Panc1 (cell line): ENCODE data around the gene RYR3. TPM values are rescaled to one million over a fixed set of nuclear protein-coding genes. Genes with fewer than 3 reads are reported as not detected.

ENCODE experiments used
- ATAC-seq: fragments of 200-7000 bp; cut with Tn5 transposase; 2 replicates; pipeline ENCODE4 v1.9.1; 2020; ENCODE audit warnings: mild to moderate bottlenecking, moderate library complexity
- BruUV-seq: library from RNA; stranded (reverse); fragments of 400-500 nt; replicated peaks from 2 replicates; lab custom pipeline; 2021; lab: Mats Ljungman, UMichigan
- CTCF ChIA-PET: fragments of 300-600 bp; sonication (Branson Sonifier 250); formaldehyde crosslinking; loops from one replicate; lab custom pipeline; 2022; ENCODE audit warnings: antibody characterized with exemption; lab: Charles Lee
- POLR2A ChIA-PET: fragments of 300-600 bp; sonication (Branson Sonifier 250); formaldehyde crosslinking; loops from one replicate; lab custom pipeline; 2022; ENCODE audit warnings: antibody characterized with exemption; lab: Charles Lee
- DNase-seq: peaks from one replicate; pipeline ENCODE4 v3.0.0-alpha.2; 2010; ENCODE audit warnings: low read depth, low spot score
- H3K27ac ChIP-seq: 2 replicates; pipeline ENCODE4 v1.5.1; 2011; ENCODE audit warnings: mild to moderate bottlenecking, low read length, inconsistent platforms
- H3K27me3 ChIP-seq: fragments of 200-500 bp; sonication (Bioruptor generic); 2 replicates; pipeline ENCODE4 v1.6.0; 2014; ENCODE audit warnings: low read length, inconsistent platforms; ENCODE audit not compliant: control insufficient read depth, insufficient read depth
- H3K36me3 ChIP-seq: fragments of 200-500 bp; sonication (Bioruptor generic); 2 replicates; pipeline ENCODE4 v1.5.1; 2014; ENCODE audit warnings: inconsistent platforms, mild to moderate bottlenecking, low read length, moderate library complexity; ENCODE audit not compliant: control insufficient read depth, insufficient read depth
- H3K4me1 ChIP-seq: 2 replicates; pipeline ENCODE4 v1.5.1; 2011; ENCODE audit warnings: inconsistent platforms, mild to moderate bottlenecking, low read length, moderate library complexity; ENCODE audit not compliant: control insufficient read depth, insufficient read depth
- H3K4me3 ChIP-seq, 2 experiments: 2 replicates each; pipeline ENCODE4 v1.5.1; 2011 to 2012; ENCODE audit warnings: low read depth in 2 of 2, low read length in 2 of 2, mild to moderate bottlenecking in 2 of 2, inconsistent platforms in 1 of 2, moderate library complexity in 1 of 2
- H3K9me3 ChIP-seq: fragments of 200-500 bp; sonication (Bioruptor generic); 2 replicates; pipeline ENCODE4 v1.5.1; 2014; ENCODE audit warnings: low read depth, mild to moderate bottlenecking, inconsistent platforms, low read length, moderate library complexity; ENCODE audit not compliant: control insufficient read depth, insufficient read depth
- CTCF ChIP-seq: fragments of 450-650 bp; IDR thresholded peaks from 2 replicates; pipeline ENCODE4 v1.5.1; 2017; ENCODE audit warnings: mild to moderate bottlenecking
- POLR2AphosphoS5 ChIP-seq: IDR thresholded peaks from 2 replicates; pipeline ENCODE4 v1.6.1; 2012; ENCODE audit warnings: mild to moderate bottlenecking, low read depth, low read length, moderate library complexity
- SIN3A ChIP-seq: IDR thresholded peaks from 2 replicates; pipeline ENCODE4 v1.6.1; 2012; ENCODE audit warnings: low read depth, mild to moderate bottlenecking, low read length, moderate library complexity, borderline replicate concordance; ENCODE audit not compliant: insufficient read depth
- TCF7L2 ChIP-seq: IDR thresholded peaks from 2 replicates; pipeline ENCODE4 v1.6.1; 2011; ENCODE audit warnings: mild to moderate bottlenecking, low read depth, low read length, inconsistent platforms
- in situ Hi-C: cut with HindIII; loops from 2 replicates; pipeline ENCODE4 v1.10.0; 2016; ENCODE audit warnings: low sequenced_read_pairs, low pct_unique_long_range_greater_than_20kb
- intact Hi-C: fragments of 100-400 bp; cut with micrococcal nuclease; formaldehyde crosslinking; loops from one replicate; pipeline ENCODE4 v1.10.0; 2022; ENCODE audit not compliant: unreplicated experiment
- total RNA-seq: library from RNA; stranded (reverse); gene quantifications from one replicate; pipeline ENCODE4 v1.2.1, GENCODE V29; 2021; ENCODE audit not compliant: unreplicated experiment
- TF ChIP-seq, protein P1 (sequence below), 2 experiments: IDR thresholded peaks; 2 replicates each; pipeline ENCODE4 v1.6.1; 2011 to 2012; ENCODE audit warnings: low read depth in 2 of 2, control low read depth in 1 of 2, low read length in 1 of 2, mild to moderate bottlenecking in 1 of 2, moderate library complexity in 1 of 2; ENCODE audit not compliant: insufficient read depth in 1 of 2

Gene RYR3
- total RNA-seq, 1 experiment from 2014 or later: not detected

- H3K27ac ChIP-seq: no peak overlapping the region
- in situ Hi-C loops: no loop called here
Measured at GRCh38 chr15:33580526-33580925, 269.8 kb downstream of the RYR3 start.

GRCh38 chr15:33581032-33581431 lies 270.3 kb downstream of the RYR3 start:
- in situ Hi-C loops: no loop called here
- intact Hi-C loops: no loop called here
- no peak for DNase-seq
- POLR2A ChIA-PET: no interaction called here
- TF ChIP-seq, protein P1, sequence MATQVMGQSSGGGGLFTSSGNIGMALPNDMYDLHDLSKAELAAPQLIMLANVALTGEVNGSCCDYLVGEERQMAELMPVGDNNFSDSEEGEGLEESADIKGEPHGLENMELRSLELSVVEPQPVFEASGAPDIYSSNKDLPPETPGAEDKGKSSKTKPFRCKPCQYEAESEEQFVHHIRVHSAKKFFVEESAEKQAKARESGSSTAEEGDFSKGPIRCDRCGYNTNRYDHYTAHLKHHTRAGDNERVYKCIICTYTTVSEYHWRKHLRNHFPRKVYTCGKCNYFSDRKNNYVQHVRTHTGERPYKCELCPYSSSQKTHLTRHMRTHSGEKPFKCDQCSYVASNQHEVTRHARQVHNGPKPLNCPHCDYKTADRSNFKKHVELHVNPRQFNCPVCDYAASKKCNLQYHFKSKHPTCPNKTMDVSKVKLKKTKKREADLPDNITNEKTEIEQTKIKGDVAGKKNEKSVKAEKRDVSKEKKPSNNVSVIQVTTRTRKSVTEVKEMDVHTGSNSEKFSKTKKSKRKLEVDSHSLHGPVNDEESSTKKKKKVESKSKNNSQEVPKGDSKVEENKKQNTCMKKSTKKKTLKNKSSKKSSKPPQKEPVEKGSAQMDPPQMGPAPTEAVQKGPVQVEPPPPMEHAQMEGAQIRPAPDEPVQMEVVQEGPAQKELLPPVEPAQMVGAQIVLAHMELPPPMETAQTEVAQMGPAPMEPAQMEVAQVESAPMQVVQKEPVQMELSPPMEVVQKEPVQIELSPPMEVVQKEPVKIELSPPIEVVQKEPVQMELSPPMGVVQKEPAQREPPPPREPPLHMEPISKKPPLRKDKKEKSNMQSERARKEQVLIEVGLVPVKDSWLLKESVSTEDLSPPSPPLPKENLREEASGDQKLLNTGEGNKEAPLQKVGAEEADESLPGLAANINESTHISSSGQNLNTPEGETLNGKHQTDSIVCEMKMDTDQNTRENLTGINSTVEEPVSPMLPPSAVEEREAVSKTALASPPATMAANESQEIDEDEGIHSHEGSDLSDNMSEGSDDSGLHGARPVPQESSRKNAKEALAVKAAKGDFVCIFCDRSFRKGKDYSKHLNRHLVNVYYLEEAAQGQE (IDR thresholded peaks at IDR 0.05; ENCODE audit: insufficient read depth in 1 of 2, low read depth in 2 of 2, low read length in 1 of 2): no peak
- TF ChIP-seq POLR2AphosphoS5 (no peak), TCF7L2 (no peak), CTCF (no peak), SIN3A (no peak)
- BruUV-seq: no TSS peak
- Histone ChIP-seq H3K27me3 (no peaks in the 10 kb centered on the region), H3K4me3 (no peak overlapping the region), H3K4me1 (no peaks in the 10 kb centered on the region), H3K27ac (no peak overlapping the region), H3K9me3 (no peaks in the 10 kb centered on the region), H3K36me3 (no peaks in the 10 kb centered on the region)
- no peak for ATAC-seq
- CTCF ChIA-PET: no interaction called here

More at GRCh38 chr15:33580526-33580925, 269.8 kb downstream of the RYR3 start:
- BruUV-seq: no TSS peak
- ChIA-PET POLR2A (no interaction called here), CTCF (no interaction called here)
- no peaks in the 10 kb centered on the region for H3K36me3 ChIP-seq
- TF ChIP-seq, protein P1 (IDR thresholded peaks at IDR 0.05; ENCODE audit: insufficient read depth in 1 of 2, low read depth in 2 of 2, low read length in 1 of 2): no peak
- TF ChIP-seq CTCF (no peak), POLR2AphosphoS5 (no peak), SIN3A (no peak)
- H3K9me3 ChIP-seq: no peaks in the 10 kb centered on the region
- H3K27me3 ChIP-seq: no peaks in the 10 kb centered on the region
- intact Hi-C loops: no loop called here
- no peak for ATAC-seq
- no peak for DNase-seq
- no peak overlapping the region for H3K4me3 ChIP-seq
- H3K4me1 ChIP-seq: no peaks in the 10 kb centered on the region
